LHCN-M2 (cell line): Measurements from ENCODE around the gene CNIH2. TPM values are rescaled to one million over a fixed set of nuclear protein-coding genes. Genes with fewer than 3 reads are reported as not detected.
"Not testable (repeated sequence)": the region's sequence is repeated elsewhere in the genome, so short reads cannot be mapped to it uniquely, and the experiment has no call there.

Experiments used
- DNase-seq: peaks from one replicate; pipeline ENCODE4 v3.0.0-alpha.2; 2012; ENCODE audit warnings: low read depth
- total RNA-seq: library from RNA; depleted of rRNA; stranded (reverse); fragments of >200 nt; gene quantifications from 2 replicates; pipeline ENCODE4 v1.2.3, GENCODE V29; 2014

Gene CNIH2
- total RNA-seq, 1 experiment from 2014 or later = 0.86 TPM

DNA sequence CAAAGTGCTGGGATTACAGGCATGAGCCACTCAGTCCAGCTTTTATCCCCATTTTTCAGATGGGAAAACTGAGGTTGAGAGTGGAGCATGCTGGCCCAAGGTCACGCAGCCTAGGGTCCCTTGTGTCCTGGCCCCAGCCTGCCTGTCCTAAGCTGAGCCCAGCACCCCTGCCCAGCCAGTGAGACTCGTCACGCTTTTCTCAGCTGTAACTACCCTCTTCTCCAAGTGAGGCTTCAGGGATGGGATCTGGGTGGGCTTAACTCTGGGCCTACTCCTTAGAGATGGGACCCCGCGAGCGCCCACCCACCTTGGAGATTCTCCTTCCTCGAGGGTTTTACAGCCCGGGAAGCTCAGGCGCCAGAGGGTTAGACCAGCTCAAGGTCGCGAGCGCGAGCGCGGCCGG, 13.3 kb downstream of the CNIH2 start:
- DNase-seq = no peak

GRCh38 chr11:66291706-66292542, 13.9 kb downstream of the CNIH2 start, which contains the start of gene TMEM151A:
Gene TMEM151A (plus strand): TSS chr11:66291894. CDS start chr11:66292014, 120 bp downstream.
- no peak for DNase-seq

DNA sequence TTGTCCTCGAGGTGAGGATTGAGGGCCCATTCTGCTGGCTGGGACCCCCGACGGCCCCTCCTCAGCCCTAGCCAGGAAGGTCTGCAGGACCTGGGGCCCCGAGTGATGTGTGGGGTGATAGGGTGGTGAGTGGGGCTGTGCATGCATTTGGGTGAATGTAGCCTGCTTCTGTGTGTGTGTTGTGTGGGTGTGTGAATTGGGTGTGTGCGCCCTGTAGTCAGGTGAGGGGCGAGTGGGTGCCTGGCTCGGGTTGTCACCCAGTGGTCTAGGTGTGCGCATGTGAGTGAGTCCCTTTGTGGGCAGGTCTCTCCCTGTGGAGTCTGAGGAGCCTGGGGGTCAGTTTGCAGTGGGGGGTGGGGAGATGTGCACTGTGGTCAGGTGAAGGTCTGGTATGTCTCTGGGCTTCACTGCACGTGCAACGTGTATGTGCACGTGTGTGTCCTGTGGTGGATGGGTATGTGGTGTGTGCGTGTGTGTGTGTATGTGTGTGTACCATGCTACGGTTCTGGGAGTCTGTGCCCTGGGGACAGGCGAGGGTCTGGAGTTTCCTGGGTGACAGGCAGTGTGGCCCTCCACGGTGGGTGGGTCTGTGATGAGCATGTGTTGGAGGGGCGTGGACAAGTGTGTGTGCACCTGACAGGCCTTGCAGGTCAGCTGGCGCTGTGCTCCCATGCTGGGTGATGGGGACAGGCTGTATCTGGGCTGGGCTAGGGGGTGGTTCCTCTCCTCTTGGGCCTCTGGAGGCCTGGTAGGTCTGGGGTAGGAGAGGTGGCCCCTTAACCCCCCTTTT, 14.8 kb downstream of the CNIH2 start:
- DNase-seq = no peak

GRCh38 chr11:66293352-66293751, 15.4 kb downstream of the CNIH2 start:
- no peak for DNase-seq

DNA sequence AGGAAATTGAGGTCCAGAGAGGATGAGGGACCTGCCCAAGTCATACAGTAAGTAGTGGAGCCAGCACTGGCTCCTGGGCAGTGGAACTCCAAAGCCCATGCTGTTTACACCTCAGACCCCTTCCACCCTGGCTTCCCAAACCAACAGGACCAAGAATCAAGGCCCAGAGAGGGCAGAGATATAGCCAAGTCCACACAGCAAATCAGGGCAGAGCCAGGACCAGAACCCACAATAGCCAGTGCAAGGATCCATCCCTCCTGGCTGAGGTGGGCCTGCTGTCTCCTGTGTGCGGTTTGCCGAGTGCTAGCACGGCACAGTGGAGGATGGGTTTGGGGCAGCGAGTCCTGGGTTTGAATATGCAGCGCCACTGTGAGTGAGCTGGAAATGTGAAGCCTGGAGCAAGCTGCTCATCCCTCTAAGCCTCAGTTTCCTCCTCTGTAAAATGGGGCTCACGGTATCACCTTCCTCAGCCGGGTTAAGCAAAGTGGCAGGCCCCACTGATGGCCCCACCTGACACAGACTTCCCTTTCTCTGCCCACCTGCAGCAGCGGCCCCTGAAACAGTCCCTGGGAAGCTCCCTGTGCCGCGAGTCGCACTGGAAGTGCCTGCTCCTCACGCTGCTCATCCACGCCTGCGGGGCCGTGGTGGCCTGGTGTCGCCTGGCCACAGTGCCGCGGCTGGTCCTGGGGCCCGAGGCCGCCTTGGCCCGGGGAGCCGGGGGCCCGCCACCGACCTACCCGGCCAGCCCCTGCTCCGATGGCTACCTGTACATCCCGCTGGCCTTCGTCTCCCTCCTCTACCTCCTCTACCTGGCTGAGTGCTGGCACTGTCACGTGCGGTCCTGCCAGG, 16.0 kb downstream of the CNIH2 start:
- DNase-seq = no peak

DNA sequence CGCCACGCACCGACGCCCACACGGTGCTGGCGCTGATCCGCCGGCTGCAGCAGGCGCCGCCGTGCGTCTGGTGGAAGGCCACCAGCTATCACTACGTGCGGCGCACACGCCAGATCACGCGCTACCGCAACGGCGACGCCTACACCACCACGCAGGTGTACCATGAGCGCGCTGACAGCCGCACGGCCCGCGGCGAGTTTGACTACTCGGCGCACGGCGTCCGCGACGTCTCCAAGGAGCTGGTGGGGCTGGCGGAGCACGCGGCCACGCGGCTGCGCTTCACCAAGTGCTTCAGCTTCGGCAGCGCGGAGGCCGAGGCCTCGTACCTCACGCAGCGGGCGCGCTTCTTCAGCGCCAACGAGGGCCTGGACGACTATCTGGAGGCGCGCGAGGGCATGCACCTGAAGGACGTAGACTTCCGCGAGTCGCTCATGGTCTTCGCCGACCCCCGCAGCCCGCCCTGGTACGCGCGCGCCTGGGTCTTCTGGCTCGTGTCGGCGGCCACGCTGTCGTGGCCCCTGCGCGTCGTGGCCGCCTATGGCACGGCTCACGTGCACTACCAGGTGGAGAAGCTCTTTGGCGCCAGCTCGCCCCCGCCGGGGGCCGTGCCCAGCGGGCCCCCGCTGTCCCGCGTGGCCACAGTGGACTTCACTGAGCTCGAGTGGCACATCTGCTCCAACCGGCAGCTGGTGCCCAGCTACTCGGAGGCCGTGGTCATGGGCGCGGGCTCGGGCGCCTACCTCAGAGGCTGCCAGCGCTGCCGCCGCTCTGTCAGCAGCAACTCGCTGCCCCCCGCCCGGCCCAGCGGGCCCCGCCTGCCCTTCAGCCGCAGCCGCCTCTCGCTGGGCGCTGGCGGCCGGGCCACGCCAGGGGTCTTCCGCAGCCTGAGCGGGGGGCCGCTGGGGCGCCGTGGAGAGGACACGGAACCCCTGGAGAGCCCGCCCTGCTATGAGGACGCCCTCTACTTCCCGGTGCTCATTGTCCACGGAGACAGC, 16.9 kb downstream of the CNIH2 start:
- no peak for DNase-seq

GRCh38 chr11:66297610-66298009, 19.6 kb downstream of the CNIH2 start:
- no peak for DNase-seq

DNA sequence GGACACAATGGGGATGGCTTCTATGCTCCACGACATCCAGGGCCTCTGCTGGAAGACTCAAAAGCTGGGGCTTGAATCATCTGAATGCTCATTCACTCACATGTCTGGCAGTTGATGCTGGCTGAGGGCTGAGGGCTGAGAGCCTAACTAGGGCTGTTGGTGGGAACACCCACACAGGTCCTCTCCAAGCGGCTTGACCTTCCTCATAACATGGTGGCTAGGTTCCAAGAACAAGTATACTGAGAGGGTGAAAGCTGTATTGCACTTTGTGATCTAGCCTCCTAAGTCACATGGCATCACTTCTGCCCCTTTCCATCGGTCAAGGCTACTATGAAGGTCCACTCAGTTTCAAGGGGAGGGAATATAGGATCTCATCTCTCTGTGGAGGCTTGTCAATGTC, 21.2 kb downstream of the CNIH2 start:
- no peak for DNase-seq

- DNase-seq = no peak
These were observed 24.7 kb downstream of the CNIH2 start for GRCh38 chr11:66302656-66303055.

GRCh38 chr11:66309475-66309874, 31.5 kb downstream of the CNIH2 start:
- no peak for DNase-seq

GRCh38 chr11:66310324-66310723, 32.3 kb downstream of the CNIH2 start:
- no peak for DNase-seq

- not testable (repeated sequence) for DNase-seq
These were observed 32.9 kb downstream of the CNIH2 start for GRCh38 chr11:66310803-66311440.

- DNase-seq = no peak
These were observed 33.5 kb downstream of the CNIH2 start for GRCh38 chr11:66311470-66311964.

DNA sequence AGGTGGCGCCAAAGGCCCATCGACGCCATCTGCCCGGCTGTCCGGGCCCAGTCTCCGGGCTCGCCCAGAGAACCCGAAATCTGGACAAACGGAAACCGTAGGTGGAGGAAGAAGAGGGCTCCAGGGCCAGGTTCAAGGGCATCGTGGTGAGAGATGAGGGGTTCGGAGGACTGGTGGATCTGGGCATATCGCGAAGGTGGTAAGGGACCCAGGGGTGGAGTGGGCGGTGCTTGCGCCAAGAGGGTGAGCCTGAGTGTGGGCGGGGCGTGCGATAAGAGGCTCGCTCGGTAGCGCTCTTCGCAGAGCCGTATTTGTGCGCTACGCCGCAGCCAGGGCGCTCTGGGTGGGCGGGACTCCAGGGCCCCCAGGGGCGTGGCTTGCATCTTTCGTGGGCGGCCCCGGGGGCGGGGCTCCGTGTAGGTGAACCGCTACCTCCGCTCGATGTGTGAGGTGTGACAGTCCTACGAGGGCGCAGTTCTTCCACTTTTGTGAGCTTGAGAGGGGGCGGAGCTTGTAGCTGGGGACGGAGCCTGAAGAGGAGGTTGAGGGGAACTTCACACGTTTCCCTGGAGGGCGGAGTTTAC, 34.1 kb downstream of the CNIH2 start:
- peak; percentile 84 for DNase-seq

DNA sequence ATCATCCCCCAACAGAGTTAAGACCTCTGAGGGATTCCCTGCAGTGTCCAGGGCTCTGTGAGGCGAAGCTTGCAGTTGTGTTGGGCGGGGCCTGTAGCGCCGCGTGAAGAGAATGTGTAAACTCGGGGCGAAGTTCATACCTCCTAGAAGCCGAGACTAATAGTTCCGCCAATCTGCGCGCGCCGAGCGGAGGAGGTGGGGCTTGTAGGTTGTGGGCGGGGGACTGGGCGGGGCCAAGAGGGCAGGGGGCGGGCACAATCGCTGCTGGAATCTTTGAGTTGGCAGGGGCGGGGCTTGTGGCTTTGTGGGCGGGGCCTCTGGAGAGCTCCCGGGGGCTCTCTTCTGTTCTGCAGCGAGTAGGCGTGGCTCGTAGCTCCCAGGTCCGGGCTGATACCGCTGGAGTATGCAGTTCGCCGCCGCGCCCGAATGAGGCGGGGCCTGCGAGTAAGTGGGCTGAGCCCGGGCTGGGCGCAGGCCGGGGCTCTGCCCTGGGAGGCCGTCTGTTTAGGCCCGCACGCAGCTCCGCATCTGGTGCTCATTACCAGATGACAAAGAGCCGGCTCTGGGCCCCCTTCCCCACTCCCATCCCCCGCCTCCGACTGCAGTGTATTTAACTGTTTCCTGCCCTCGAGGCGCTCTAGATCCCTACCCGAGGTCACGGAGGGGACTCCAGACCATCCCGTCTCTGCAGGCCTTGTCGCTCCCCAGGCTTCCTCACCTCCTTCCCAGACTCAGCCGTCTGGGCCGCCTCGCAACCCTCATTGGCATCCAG, 34.8 kb downstream of the CNIH2 start:
- DNase-seq = peak; percentile 94

- no peak for DNase-seq
These were observed 35.6 kb downstream of the CNIH2 start for GRCh38 chr11:66313321-66314185.

DNA sequence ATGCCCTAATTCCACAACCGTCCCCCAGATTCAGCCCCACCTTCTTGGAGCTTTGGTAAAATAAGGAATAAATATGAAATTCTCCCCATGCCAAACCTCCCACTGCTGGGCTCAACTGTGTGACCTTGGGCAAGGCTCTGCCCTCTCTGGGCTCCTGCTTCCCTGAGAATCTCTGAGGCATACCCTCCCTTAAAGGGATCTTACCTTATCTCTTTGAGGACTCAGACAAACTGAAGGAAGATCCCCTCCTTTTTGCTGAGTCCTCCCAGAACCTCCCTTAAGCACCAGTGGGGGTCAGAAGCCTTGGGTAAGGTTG, 36.2 kb downstream of the CNIH2 start:
- DNase-seq = no peak
